Measurements from ENCODE around the gene TNS4. TPM values are rescaled to one million over a fixed set of nuclear protein-coding genes. Genes with fewer than 3 reads are reported as not detected.

The TNS4 gene
- polyA plus RNA-seq, 2 of the 4 experiments (the other 2 are of a cell fraction), result 24.2 to 73.5 TPM

- 0 out of 3 replicates have a peak, but pooled peaks cover 3% of the 10 kb centered on the region for H3K4me1 ChIP-seq
- no peak overlapping the region for H3K4me2 ChIP-seq
- no peak for ATAC-seq
- no peak for DNase-seq (ENCODE audit: low read depth in 1 of 2, low spot score in 1 of 2)
- 69% methylated on average over 3 of the region's 3 CpGs for WGBS (ENCODE audit: missing lambda C conversion rate)
- ChIA-PET POLR2A (no interaction called here), CTCF (interaction anchor here (0.5 to 7.5 kb wide), 10 partner anchors 11 to 141 kb away, joined by 3 to 99 read pairs (median 5); partner anchors contain the start of genes IGFBP4 and TOP2A)
- no peak overlapping the region for H3K27ac ChIP-seq
- TF ChIP-seq ZSCAN20 (CRISPR knock-in tag; IDR thresholded peaks at IDR 0.05), result no peak
- no peak for TF ChIP-seq CBX2 (IDR thresholded peaks at IDR 0.05; ENCODE audit: borderline replicate concordance, low read depth)
- no peak for TF ChIP-seq SMC3 (IDR thresholded peaks at IDR 0.05)
- no peak for TF ChIP-seq RAD21 (conservative IDR thresholded peaks at IDR 0.05 in 1 of 2, IDR thresholded peaks at IDR 0.05 in 1 of 2)
- no peak for TF ChIP-seq RCOR1 (IDR thresholded peaks at IDR 0.05; ENCODE audit: low read depth, low read length)
- TF ChIP-seq HEYL (CRISPR knock-in tag; IDR thresholded peaks at IDR 0.05), result no peak
- no peak for TF ChIP-seq MAX (IDR thresholded peaks at IDR 0.05)
- TF ChIP-seq TP53 (CRISPR knock-in tag; IDR thresholded peaks at IDR 0.05), result no peak
- no peak for TF ChIP-seq FOSB (CRISPR knock-in tag; IDR thresholded peaks at IDR 0.05)
- no peak overlapping the region for H3K4me3 ChIP-seq
- no peaks in the 10 kb centered on the region for H3K9me3 ChIP-seq
- no peak for FAIRE-seq
These were observed 70.2 kb downstream of the TNS4 start for GRCh38 chr17:40431231-40431602.

- ChIA-PET CTCF (interaction anchor here (0.5 to 7.5 kb wide), 13 partner anchors 11 to 140 kb away, joined by 3 to 99 read pairs (median 3); partner anchors contain the start of genes GJD3, IGFBP4 and TOP2A), POLR2A (no interaction called here)
- Histone ChIP-seq H3K4me1 (0 out of 3 replicates have a peak, but pooled peaks cover 3% of the 10 kb centered on the region), H3K9me3 (no peaks in the 10 kb centered on the region), H3K27ac (no peak overlapping the region), H3K4me3 (no peak overlapping the region), H3K4me2 (no peak overlapping the region)
- FAIRE-seq, result no peak
- ATAC-seq, result no peak
- WGBS (ENCODE audit: missing lambda C conversion rate), result 58% methylated on average over 10 of the region's 10 CpGs
- DNase-seq (ENCODE audit: low read depth in 1 of 2, low spot score in 1 of 2), result no peak
- TF ChIP-seq HES2 (IDR thresholded peaks at IDR 0.05), result no peak
- no peak for TF ChIP-seq CHD4 (IDR thresholded peaks at IDR 0.05; ENCODE audit: borderline replicate concordance)
- TF ChIP-seq MYC (IDR thresholded peaks at IDR 0.05; ENCODE audit: borderline replicate concordance, low read length), result no peak
- TF ChIP-seq EP300 (IDR thresholded peaks at IDR 0.05), result no peak
- no peak for TF ChIP-seq GATA3 (IDR thresholded peaks at IDR 0.05; ENCODE audit: borderline replicate concordance)
- TF ChIP-seq CHD2 (IDR thresholded peaks at IDR 0.05; ENCODE audit: low read length, partially characterized antibody), result no peak
- TF ChIP-seq HOXA7 (CRISPR knock-in tag; IDR thresholded peaks at IDR 0.05), result no peak
- TF ChIP-seq JUN (IDR thresholded peaks at IDR 0.05), result no peak
- TF ChIP-seq NFE2L2 (conservative IDR thresholded peaks at IDR 0.05; ENCODE audit: low read length), result no peak
- TF ChIP-seq HEYL (CRISPR knock-in tag; IDR thresholded peaks at IDR 0.05), result no peak
- TF ChIP-seq ZNF302 (CRISPR knock-in tag; IDR thresholded peaks at IDR 0.05), result no peak
- no peak for TF ChIP-seq FOSB (CRISPR knock-in tag; IDR thresholded peaks at IDR 0.05)
- no peak for TF ChIP-seq KDM5A (IDR thresholded peaks at IDR 0.05)
- no peak for TF ChIP-seq ATOH8 (CRISPR knock-in tag; IDR thresholded peaks at IDR 0.05; ENCODE audit: low read depth)
- no peak for TF ChIP-seq HMGXB4 (CRISPR knock-in tag; IDR thresholded peaks at IDR 0.05; ENCODE audit: borderline replicate concordance)
These were observed 70.9 kb downstream of the TNS4 start for GRCh38 chr17:40430272-40431230.
